AG04449 (cell line): ENCODE results near the gene CNDP1.
A peak's percentile ranks its signal among the peaks of the same experiment; 100 is the strongest.
"Not testable (repeated sequence)": the region's sequence is repeated elsewhere in the genome, so short reads cannot be mapped to it uniquely, and the experiment has no call there.

Source experiments
- CTCF ChIA-PET: fragments of 350-600 bp; formaldehyde crosslinking; extraction: SDS; loops from one replicate; lab custom pipeline; 2021; ENCODE audit warnings: antibody characterized with exemption; lab: Yijun Ruan, JAX
- POLR2A ChIA-PET: fragments of 400-600, 350-600 bp; formaldehyde crosslinking; extraction: SDS; loops from one replicate; lab custom pipeline; 2020; ENCODE audit warnings: antibody characterized with exemption, inconsistent platforms; lab: Yijun Ruan, JAX
- DNase-seq: peaks from one replicate; pipeline ENCODE4 v3.0.0-alpha.2; 2010; ENCODE audit warnings: low read depth, low spot score
- H3K4me3 ChIP-seq: 2 replicates; pipeline ENCODE4 v1.5.1; 2011; ENCODE audit warnings: low read depth, mild to moderate bottlenecking, control low read depth, low read length
- CTCF ChIP-seq: IDR thresholded peaks from one replicate; pipeline ENCODE4 v1.5.1; 2011; ENCODE audit warnings: mild to moderate bottlenecking, moderate library complexity, low read length, control low read depth, inconsistent platforms; ENCODE audit not compliant: insufficient read depth; ENCODE audit errors: missing control alignments

The CNDP1 gene

GRCh38 chr18:74497324-74497676, 37.0 kb upstream of the CNDP1 start:
- TF ChIP-seq CTCF, result no peak

GRCh38 chr18:74497778-74498177, 36.5 kb upstream of the CNDP1 start:
- no peak overlapping the region for H3K4me3 ChIP-seq

More at GRCh38 chr18:74497324-74497676, 37.0 kb upstream of the CNDP1 start:
- no peak for DNase-seq
- ChIA-PET CTCF (interaction anchor here (3.0 to 5.9 kb wide), 2 partner anchors 144 to 298 kb away, joined by 7 to 46 read pairs; no protein-coding TSS in a partner anchor), POLR2A (no interaction called here)
- peak overlapping the region; percentile 12; the same call in 1 of the 2 replicates for H3K4me3 ChIP-seq

GRCh38 chr18:74498712-74499627, 35.3 kb upstream of the CNDP1 start:
- TF ChIP-seq CTCF, result no peak
- POLR2A ChIA-PET, result interaction anchor here (0.7 kb wide), 1 partner anchor 27 kb away, joined by 3 read pairs; no protein-coding TSS in a partner anchor
- no peak for DNase-seq
- no peak overlapping the region for H3K4me3 ChIP-seq
- CTCF ChIA-PET, result interaction anchor here (0.8 to 1.3 kb wide), 5 partner anchors 53 to 625 kb away, joined by 3 to 5 read pairs (median 3); no protein-coding TSS in a partner anchor

More at GRCh38 chr18:74497778-74498177, 36.5 kb upstream of the CNDP1 start:
- no peak for TF ChIP-seq CTCF
- ChIA-PET CTCF (interaction anchor here (0.8 to 5.9 kb wide), 6 partner anchors 144 to 626 kb away, joined by 3 to 46 read pairs (median 4); no protein-coding TSS in a partner anchor), POLR2A (no interaction called here)
- no peak for DNase-seq

- no peak overlapping the region for H3K4me3 ChIP-seq
- POLR2A ChIA-PET, result no interaction called here
- CTCF ChIA-PET, result interaction anchor here (0.9 to 1.0 kb wide), 2 partner anchors 44 to 52 kb away, joined by 3 read pairs; no protein-coding TSS in a partner anchor
- no peak for DNase-seq
- no peak for TF ChIP-seq CTCF
Measured at GRCh38 chr18:74499633-74500032, 34.7 kb upstream of the CNDP1 start.

- H3K4me3 ChIP-seq, result no peak overlapping the region
- TF ChIP-seq CTCF, result no peak
- ChIA-PET CTCF (interaction anchor here (0.9 to 1.0 kb wide), 2 partner anchors 43 to 51 kb away, joined by 3 read pairs; no protein-coding TSS in a partner anchor), POLR2A (no interaction called here)
- no peak for DNase-seq
Measured at GRCh38 chr18:74500372-74500771, 33.9 kb upstream of the CNDP1 start.

GRCh38 chr18:74500774-74501173, 33.5 kb upstream of the CNDP1 start:
- POLR2A ChIA-PET, DNase-seq, H3K4me3 ChIP-seq, CTCF ChIA-PET: not testable (repeated sequence)
